ENCODE results near the gene CAND1. TPM values are rescaled to one million over a fixed set of nuclear protein-coding genes. Genes with fewer than 3 reads are reported as not detected.

CAND1 gene
- polyA plus RNA-seq (2012; ENCODE audit: missing spikeins), result 86.5 TPM

DNA sequence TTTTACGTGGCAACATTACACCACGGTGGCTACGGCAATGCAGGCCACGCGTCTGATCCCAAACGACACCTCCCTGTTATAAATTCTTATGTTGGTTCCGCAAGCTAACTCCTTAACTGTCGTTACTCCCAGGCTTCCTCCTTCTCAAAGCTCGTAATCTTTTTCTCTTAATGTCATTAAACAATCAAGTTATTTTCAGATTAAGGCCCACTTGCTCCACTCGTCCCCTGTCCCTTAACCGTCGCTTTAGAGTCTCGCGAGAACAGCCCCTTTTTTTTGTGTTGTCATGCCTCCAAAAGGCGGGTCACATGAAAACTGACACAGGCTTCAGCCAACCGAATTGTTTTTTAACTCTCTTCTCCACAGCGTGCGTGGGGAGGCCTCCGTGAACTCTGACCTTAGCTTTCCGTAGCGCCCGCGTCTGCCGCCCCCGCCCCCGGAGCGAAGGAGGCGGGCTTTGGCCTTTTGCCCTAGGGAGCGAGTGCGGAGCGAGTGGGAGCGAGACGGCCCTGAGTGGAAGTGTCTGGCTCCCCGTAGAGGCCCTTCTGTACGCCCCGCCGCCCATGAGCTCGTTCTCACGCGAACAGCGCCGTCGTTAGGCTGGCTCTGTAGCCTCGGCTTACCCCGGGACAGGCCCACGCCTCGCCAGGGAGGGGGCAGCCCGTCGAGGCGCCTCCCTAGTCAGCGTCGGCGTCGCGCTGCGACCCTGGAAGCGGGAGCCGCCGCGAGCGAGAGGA lies at the start of gene CAND1:
CAND1 (plus strand) TSS at position 463 of the 737 bp plus-strand sequence. CDS start 360 bp downstream, outside the sequence.
- FAIRE-seq, result peak; percentile 90
- peak; percentile 70 for DNase-seq (ENCODE audit: insufficient read length)
- TF ChIP-seq POLR2AphosphoS5 (IDR thresholded peaks at IDR 0.05; ENCODE audit: low read depth, low read length), result peak; percentile 61; the same call in 1 of the 2 replicates
- peak; percentile 77 for TF ChIP-seq POLR2A (IDR thresholded peaks at IDR 0.05; ENCODE audit: low read depth, low read length)
- 0 out of 2 replicates have a peak, but pooled peaks have one; percentile 58 for TF ChIP-seq TAF1 (IDR thresholded peaks at IDR 0.05; ENCODE audit: borderline replicate concordance, low read depth, low read length)

GRCh38 chr12:67220065-67220464 lies 49.1 kb upstream of the CAND1 start:
- TF ChIP-seq POLR2AphosphoS5 (IDR thresholded peaks at IDR 0.05; ENCODE audit: low read depth, low read length) (no peak), TAF1 (IDR thresholded peaks at IDR 0.05; ENCODE audit: borderline replicate concordance, low read depth, low read length) (no peak), POLR2A (IDR thresholded peaks at IDR 0.05; ENCODE audit: low read depth, low read length) (no peak)
- FAIRE-seq (no peak), DNase-seq (ENCODE audit: insufficient read length) (no peak)

DNA sequence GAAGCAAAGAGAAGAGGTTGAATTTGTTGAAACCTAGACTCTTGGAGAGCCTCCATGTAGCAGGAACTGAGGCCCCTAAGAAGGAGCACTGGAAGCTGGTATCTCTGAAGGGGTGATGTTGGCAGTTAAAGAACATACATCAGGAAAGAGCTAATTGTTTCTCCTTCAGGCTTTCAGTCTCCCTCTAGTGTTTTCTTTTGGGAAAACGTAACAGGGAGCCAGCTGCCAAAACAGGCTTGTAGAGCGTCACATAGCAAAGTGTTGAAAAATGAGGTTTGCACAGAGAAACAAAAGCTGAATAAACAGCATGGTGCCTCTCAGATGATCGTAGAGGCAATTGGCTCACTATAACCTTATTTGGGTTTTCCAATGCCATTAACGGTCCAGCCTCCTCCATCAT lies 46.9 kb upstream of the CAND1 start:
- TF ChIP-seq POLR2AphosphoS5 (IDR thresholded peaks at IDR 0.05; ENCODE audit: low read depth, low read length), result no peak
- no peak for TF ChIP-seq TAF1 (IDR thresholded peaks at IDR 0.05; ENCODE audit: borderline replicate concordance, low read depth, low read length)
- no peak for TF ChIP-seq POLR2A (IDR thresholded peaks at IDR 0.05; ENCODE audit: low read depth, low read length)
- FAIRE-seq (no peak), DNase-seq (ENCODE audit: insufficient read length) (no peak)

DNA sequence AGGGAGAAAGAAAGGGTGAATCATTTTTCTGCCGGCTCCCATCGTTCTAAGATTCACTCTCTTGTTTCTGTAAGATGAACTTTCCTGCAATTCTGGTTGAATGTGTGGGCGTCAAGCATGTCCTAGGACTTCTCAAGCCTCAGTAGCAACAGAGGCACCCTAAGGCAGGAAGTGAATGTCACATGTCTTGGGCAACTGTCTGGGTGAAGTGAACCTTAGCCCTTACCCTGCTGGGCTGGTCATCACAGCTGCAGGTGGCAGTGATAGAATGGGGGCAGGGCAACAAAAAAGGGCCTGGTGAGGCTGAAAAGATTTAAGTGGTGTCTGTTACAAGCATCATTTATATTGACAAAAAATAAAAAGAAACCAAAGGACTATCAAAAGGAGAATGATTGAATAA lies 45.9 kb upstream of the CAND1 start:
- TF ChIP-seq TAF1 (IDR thresholded peaks at IDR 0.05; ENCODE audit: borderline replicate concordance, low read depth, low read length) (no peak), POLR2AphosphoS5 (IDR thresholded peaks at IDR 0.05; ENCODE audit: low read depth, low read length) (no peak), POLR2A (IDR thresholded peaks at IDR 0.05; ENCODE audit: low read depth, low read length) (no peak)
- FAIRE-seq (no peak), DNase-seq (ENCODE audit: insufficient read length) (no peak)

- FAIRE-seq, result no peak
- DNase-seq (ENCODE audit: insufficient read length), result no peak
- TF ChIP-seq TAF1 (IDR thresholded peaks at IDR 0.05; ENCODE audit: borderline replicate concordance, low read depth, low read length) (no peak), POLR2A (IDR thresholded peaks at IDR 0.05; ENCODE audit: low read depth, low read length) (no peak), POLR2AphosphoS5 (IDR thresholded peaks at IDR 0.05; ENCODE audit: low read depth, low read length) (no peak)
Measured at GRCh38 chr12:67237231-67237630, 31.9 kb upstream of the CAND1 start.

DNA sequence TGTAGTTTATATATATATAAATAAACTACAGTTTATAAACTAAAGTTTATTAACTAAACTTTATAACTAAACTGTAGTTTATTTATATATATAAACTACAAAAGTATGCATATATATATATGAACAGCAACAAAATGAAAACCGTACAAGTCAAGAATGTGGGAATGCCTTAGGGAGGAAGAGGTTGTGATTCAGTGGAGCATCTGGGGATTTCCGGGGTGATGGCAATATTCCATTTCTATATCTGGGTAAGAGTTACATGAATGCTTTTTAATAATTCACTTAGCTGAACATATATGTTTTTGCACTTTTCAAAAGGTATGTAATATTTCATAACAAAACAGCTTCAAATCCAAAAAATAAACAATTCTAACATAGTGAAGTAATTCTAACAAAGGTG lies 30.1 kb upstream of the CAND1 start:
- TF ChIP-seq TAF1 (IDR thresholded peaks at IDR 0.05; ENCODE audit: borderline replicate concordance, low read depth, low read length), result no peak
- no peak for TF ChIP-seq POLR2A (IDR thresholded peaks at IDR 0.05; ENCODE audit: low read depth, low read length)
- no peak for TF ChIP-seq POLR2AphosphoS5 (IDR thresholded peaks at IDR 0.05; ENCODE audit: low read depth, low read length)
- no peak for FAIRE-seq
- no peak for DNase-seq (ENCODE audit: insufficient read length)

DNA sequence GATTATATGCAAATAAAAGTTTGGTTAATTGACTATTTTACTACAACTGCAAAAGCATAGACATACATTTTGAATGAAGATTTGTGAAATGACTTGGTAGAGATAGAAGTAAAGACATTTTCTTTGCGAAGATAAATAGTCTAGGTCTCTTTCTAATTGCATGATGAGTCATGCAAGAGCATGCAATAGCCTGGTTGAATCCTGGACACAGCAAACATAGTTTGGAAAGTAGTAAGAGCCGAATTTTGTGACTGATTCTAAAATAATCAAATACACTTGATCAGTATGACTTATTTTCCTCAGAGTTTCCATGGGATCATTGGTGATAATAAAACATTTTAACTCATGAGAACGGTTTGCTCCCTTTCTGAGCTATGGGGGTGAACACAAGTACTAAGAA lies 27.7 kb upstream of the CAND1 start:
- no peak for DNase-seq (ENCODE audit: insufficient read length)
- TF ChIP-seq TAF1 (IDR thresholded peaks at IDR 0.05; ENCODE audit: borderline replicate concordance, low read depth, low read length) (no peak), POLR2A (IDR thresholded peaks at IDR 0.05; ENCODE audit: low read depth, low read length) (no peak)
- FAIRE-seq, result no peak

DNA sequence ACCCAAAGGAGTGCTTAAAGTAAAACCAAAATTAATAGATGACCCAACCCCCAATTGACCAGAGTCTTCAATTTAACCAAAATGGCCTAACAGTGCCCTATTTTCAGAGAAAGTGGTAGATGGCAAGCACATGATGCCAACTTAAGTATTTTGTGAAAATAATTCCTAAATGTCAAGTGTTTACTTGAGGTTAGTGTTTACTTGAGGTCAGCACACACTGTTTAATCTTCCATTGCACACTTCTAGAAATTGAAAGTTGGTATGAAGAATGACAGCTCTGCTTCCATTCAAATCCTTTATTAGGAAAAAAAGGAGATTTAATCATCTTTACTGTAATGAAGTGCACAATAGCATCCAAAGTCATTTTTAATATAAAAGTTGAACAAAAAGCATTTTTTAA lies 25.9 kb upstream of the CAND1 start:
- TF ChIP-seq POLR2A (IDR thresholded peaks at IDR 0.05; ENCODE audit: low read depth, low read length) (no peak), TAF1 (IDR thresholded peaks at IDR 0.05; ENCODE audit: borderline replicate concordance, low read depth, low read length) (no peak), POLR2AphosphoS5 (IDR thresholded peaks at IDR 0.05; ENCODE audit: low read depth, low read length) (no peak)
- FAIRE-seq, result no peak
- DNase-seq (ENCODE audit: insufficient read length), result no peak

- FAIRE-seq, result no peak
- no peak for DNase-seq (ENCODE audit: insufficient read length)
- no peak for TF ChIP-seq TAF1 (IDR thresholded peaks at IDR 0.05; ENCODE audit: borderline replicate concordance, low read depth, low read length)
- no peak for TF ChIP-seq POLR2AphosphoS5 (IDR thresholded peaks at IDR 0.05; ENCODE audit: low read depth, low read length)
- TF ChIP-seq POLR2A (IDR thresholded peaks at IDR 0.05; ENCODE audit: low read depth, low read length), result no peak
Measured at GRCh38 chr12:67245571-67245970, 23.6 kb upstream of the CAND1 start.

DNA sequence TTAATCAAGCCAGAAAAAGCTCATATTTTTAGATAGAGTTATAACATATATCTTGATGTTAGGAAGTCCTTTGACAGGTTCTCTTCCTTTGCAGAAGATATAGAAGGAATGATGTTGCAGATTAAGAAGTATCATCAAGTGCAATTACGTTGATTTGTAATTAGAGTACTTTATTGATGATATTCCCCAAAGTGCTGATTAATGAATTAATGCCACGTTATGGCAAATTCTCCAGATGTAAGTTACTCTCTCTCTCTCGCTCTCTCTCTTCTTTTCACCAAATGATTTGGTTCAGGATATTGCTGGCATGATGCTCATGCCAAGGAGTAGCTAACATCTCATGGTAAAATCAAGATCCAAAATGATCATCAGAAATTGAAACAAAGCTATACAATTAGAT lies 18.1 kb upstream of the CAND1 start:
- no peak for FAIRE-seq
- DNase-seq (ENCODE audit: insufficient read length), result no peak
- TF ChIP-seq TAF1 (IDR thresholded peaks at IDR 0.05; ENCODE audit: borderline replicate concordance, low read depth, low read length), result no peak
- no peak for TF ChIP-seq POLR2AphosphoS5 (IDR thresholded peaks at IDR 0.05; ENCODE audit: low read depth, low read length)
- TF ChIP-seq POLR2A (IDR thresholded peaks at IDR 0.05; ENCODE audit: low read depth, low read length), result no peak

DNA sequence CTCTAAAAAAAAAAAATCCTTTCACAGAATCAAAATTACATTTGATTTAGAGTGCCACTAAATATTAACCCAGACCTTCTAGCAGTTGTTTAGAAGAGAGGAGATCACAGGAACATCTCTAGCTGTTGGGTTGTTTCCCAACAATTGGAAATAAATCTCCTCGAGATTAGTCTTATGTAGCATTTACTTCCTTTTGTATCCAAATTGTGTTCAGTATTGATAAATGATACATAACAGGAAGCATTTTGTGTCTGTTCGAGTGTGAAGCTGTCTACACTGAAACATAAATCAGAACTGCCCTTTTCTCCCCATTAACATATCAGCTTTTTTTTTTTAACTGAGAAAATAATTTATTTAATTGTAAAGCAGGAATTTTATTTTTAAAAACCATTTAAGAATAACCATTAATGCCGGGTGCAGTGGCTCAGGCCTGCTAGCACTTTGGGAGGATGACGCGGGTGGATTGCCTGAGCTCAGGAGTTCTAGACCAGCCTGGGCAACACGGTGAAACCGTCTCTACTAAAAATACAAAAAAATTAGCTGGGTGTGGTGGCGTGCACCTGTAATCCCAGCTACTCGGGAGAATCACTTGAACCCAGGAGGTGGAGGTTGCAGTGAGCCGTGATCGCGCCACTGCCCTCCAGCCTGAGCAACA lies 14.7 kb upstream of the CAND1 start:
- FAIRE-seq, result no peak
- TF ChIP-seq TAF1 (IDR thresholded peaks at IDR 0.05; ENCODE audit: borderline replicate concordance, low read depth, low read length), result no peak
- TF ChIP-seq POLR2A (IDR thresholded peaks at IDR 0.05; ENCODE audit: low read depth, low read length), result no peak
- no peak for DNase-seq (ENCODE audit: insufficient read length)

GRCh38 chr12:67256649-67257048 lies 12.5 kb upstream of the CAND1 start:
- DNase-seq (ENCODE audit: insufficient read length), result no peak
- no peak for FAIRE-seq
- TF ChIP-seq TAF1 (IDR thresholded peaks at IDR 0.05; ENCODE audit: borderline replicate concordance, low read depth, low read length) (no peak), POLR2A (IDR thresholded peaks at IDR 0.05; ENCODE audit: low read depth, low read length) (no peak), POLR2AphosphoS5 (IDR thresholded peaks at IDR 0.05; ENCODE audit: low read depth, low read length) (no peak)

Measured in GM12892 (cell line).